Suprapubic skin (tissue), 3 donors: ENCODE results near the gene COX18.

Experiments used
- POLR2AphosphoS5 ChIP-seq, 3 donors: sonication (generic); formaldehyde crosslinking; IDR thresholded peaks; one replicate each; pipeline ENCODE4 v1.6.1; 2017; ENCODE audit warnings: antibody characterized with exemption in 3 of 3
- TF ChIP-seq, protein P1 (sequence below), 2 donors: fragments of 200-600 bp in 1 of 2; fragments of 450-650 bp in 1 of 2; sonication (generic) in 1 of 2; IDR thresholded peaks; one replicate each; pipeline ENCODE4 v1.5.1; 2016 to 2019; ENCODE audit warnings: antibody characterized with exemption in 2 of 2, mild to moderate bottlenecking in 1 of 2, moderate library complexity in 1 of 2

DNA sequence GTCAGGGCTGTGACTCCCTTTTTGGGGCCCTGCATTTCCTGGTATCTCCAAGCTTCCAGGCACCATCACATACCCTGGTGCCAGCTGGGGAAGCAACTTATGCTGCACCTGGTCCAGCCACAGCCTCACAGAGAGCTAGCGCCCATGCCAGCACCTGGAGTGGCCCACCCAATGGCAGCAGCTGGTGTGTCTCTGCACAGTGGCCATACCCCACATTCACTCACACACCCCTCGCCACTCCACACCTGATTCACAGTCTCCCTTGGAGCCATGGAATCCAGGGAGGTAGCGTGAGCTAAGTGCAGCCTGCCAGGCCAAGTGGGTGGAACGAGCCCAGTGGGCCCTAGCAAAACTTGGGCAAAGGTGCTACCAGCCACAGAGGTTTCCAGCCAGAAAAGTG lies 56.8 kb downstream of the COX18 start:
- no peak for TF ChIP-seq POLR2AphosphoS5 (IDR thresholded peaks at IDR 0.05)
- TF ChIP-seq, protein P1, sequence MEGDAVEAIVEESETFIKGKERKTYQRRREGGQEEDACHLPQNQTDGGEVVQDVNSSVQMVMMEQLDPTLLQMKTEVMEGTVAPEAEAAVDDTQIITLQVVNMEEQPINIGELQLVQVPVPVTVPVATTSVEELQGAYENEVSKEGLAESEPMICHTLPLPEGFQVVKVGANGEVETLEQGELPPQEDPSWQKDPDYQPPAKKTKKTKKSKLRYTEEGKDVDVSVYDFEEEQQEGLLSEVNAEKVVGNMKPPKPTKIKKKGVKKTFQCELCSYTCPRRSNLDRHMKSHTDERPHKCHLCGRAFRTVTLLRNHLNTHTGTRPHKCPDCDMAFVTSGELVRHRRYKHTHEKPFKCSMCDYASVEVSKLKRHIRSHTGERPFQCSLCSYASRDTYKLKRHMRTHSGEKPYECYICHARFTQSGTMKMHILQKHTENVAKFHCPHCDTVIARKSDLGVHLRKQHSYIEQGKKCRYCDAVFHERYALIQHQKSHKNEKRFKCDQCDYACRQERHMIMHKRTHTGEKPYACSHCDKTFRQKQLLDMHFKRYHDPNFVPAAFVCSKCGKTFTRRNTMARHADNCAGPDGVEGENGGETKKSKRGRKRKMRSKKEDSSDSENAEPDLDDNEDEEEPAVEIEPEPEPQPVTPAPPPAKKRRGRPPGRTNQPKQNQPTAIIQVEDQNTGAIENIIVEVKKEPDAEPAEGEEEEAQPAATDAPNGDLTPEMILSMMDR (IDR thresholded peaks at IDR 0.05): no peak
